Ectodermal cell (in vitro differentiated cells): ENCODE measurements around the gene ZNG1A.
A peak's percentile ranks its signal among the peaks of the same experiment; 100 is the strongest.
"Not testable (repeated sequence)": the region's sequence is repeated elsewhere in the genome, so short reads cannot be mapped to it uniquely, and the experiment has no call there.

Experiments
- H3K27ac ChIP-seq: 2 replicates; pipeline ENCODE4 v1.7.0; 2013; ENCODE audit warnings: mild to moderate bottlenecking, low read depth, low read length; ENCODE audit not compliant: insufficient read depth, poor library complexity, severe bottlenecking
- H3K27me3 ChIP-seq: 2 replicates; pipeline ENCODE4 v1.7.0; 2013; ENCODE audit warnings: mild to moderate bottlenecking, low read length; ENCODE audit not compliant: insufficient read depth, control insufficient read depth, poor library complexity, severe bottlenecking
- H3K36me3 ChIP-seq: one replicate; pipeline ENCODE4 v1.7.0; 2013; ENCODE audit warnings: low read length; ENCODE audit not compliant: control insufficient read depth, insufficient read depth
- H3K4me1 ChIP-seq: one replicate; pipeline ENCODE4 v1.7.0; 2013; ENCODE audit warnings: low read length; ENCODE audit not compliant: control insufficient read depth, insufficient read depth
- H3K4me3 ChIP-seq: 2 replicates; pipeline ENCODE4 v1.7.0; 2013; ENCODE audit warnings: low read depth, low read length, control low read depth; ENCODE audit not compliant: insufficient read depth
- H3K9me3 ChIP-seq: 2 replicates; pipeline ENCODE4 v1.7.0; 2013; ENCODE audit warnings: mild to moderate bottlenecking, low read length, moderate library complexity; ENCODE audit not compliant: control insufficient read depth
- WGBS, 2 experiments: methylation state at CpG; one replicate each; pipeline ENCODE4 v1.1.7; 2013; ENCODE audit warnings: missing lambda C conversion rate in 2 of 2; 5-methylcytosine and 5-hydroxymethylcytosine counted together

Gene ZNG1A

GRCh38 chr9:114267-115117 is 64.4 kb downstream of the ZNG1A start:
- H3K4me3 ChIP-seq, H3K36me3 ChIP-seq, H3K27ac ChIP-seq, H3K9me3 ChIP-seq, H3K4me1 ChIP-seq: not testable (repeated sequence)
- H3K27me3 ChIP-seq: peaks cover 86% of the 10 kb centered on the region
- whole genome bisulfite sequencing, 2 experiments: 2% methylated on average over 71 to 73 of the region's 73 CpGs

GRCh38 chr9:113468-114266 is 65.2 kb downstream of the ZNG1A start:
- Histone ChIP-seq H3K4me3 (peak overlapping the region; percentile 20), H3K27me3 (peaks cover 93% of the 10 kb centered on the region)
- H3K4me1 ChIP-seq, H3K27ac ChIP-seq, H3K9me3 ChIP-seq, H3K36me3 ChIP-seq: not testable (repeated sequence)
- WGBS, 2 experiments: 0 to 1% methylated on average over 111 of the region's 111 CpGs

GRCh38 chr9:112589-113467 is 66.0 kb downstream of the ZNG1A start:
- WGBS, 2 experiments: 5 to 6% methylated on average over 44 to 48 of the region's 55 CpGs
- Histone ChIP-seq H3K4me3 (peak overlapping the region; percentile 20), H3K27me3 (peaks cover 93% of the 10 kb centered on the region)
- not testable (repeated sequence) for H3K9me3 ChIP-seq, H3K27ac ChIP-seq, H3K4me1 ChIP-seq, H3K36me3 ChIP-seq

GRCh38 chr9:110672-111071 is 68.2 kb downstream of the ZNG1A start:
- peaks cover 90% of the 10 kb centered on the region for H3K27me3 ChIP-seq
- H3K27ac ChIP-seq, H3K36me3 ChIP-seq, H3K9me3 ChIP-seq, H3K4me1 ChIP-seq, H3K4me3 ChIP-seq: not testable (repeated sequence)
- 43 to 49% methylated on average over 2 of the region's 4 CpGs for WGBS, 2 experiments

- peaks cover 82% of the 10 kb centered on the region for H3K27me3 ChIP-seq
- 6 to 16% methylated on average over 3 to 4 of the region's 8 CpGs for WGBS, 2 experiments
- not testable (repeated sequence) for H3K27ac ChIP-seq
These were observed 69.3 kb downstream of the ZNG1A start for GRCh38 chr9:109540-109939.

GRCh38 chr9:108742-109495 is 69.9 kb downstream of the ZNG1A start:
- WGBS, 2 experiments: 16 to 27% methylated on average over 13 to 19 of the region's 22 CpGs
- H3K36me3 ChIP-seq, H3K4me3 ChIP-seq, H3K4me1 ChIP-seq, H3K9me3 ChIP-seq, H3K27ac ChIP-seq: not testable (repeated sequence)
- peaks cover 78% of the 10 kb centered on the region for H3K27me3 ChIP-seq

More at GRCh38 chr9:109540-109939, 69.3 kb downstream of the ZNG1A start:
- not testable (repeated sequence) for H3K4me3 ChIP-seq, H3K36me3 ChIP-seq, H3K4me1 ChIP-seq, H3K9me3 ChIP-seq

GRCh38 chr9:105991-106390 is 72.9 kb downstream of the ZNG1A start:
- not testable (repeated sequence) for H3K36me3 ChIP-seq, H3K9me3 ChIP-seq, H3K4me3 ChIP-seq, H3K27ac ChIP-seq, H3K4me1 ChIP-seq
- 87 to 90% methylated on average over 2 to 8 of the region's 8 CpGs for WGBS, 2 experiments
- peaks cover 54% of the 10 kb centered on the region for H3K27me3 ChIP-seq

- H3K9me3 ChIP-seq, H3K27me3 ChIP-seq, H3K4me3 ChIP-seq, H3K4me1 ChIP-seq, H3K36me3 ChIP-seq, H3K27ac ChIP-seq: not testable (repeated sequence)
- 91% methylated on average over 8 to 9 of the region's 9 CpGs for WGBS, 2 experiments
These were observed 78.4 kb downstream of the ZNG1A start for GRCh38 chr9:100430-100829.

- H3K9me3 ChIP-seq, H3K4me3 ChIP-seq, H3K27me3 ChIP-seq, H3K4me1 ChIP-seq, H3K36me3 ChIP-seq, H3K27ac ChIP-seq: not testable (repeated sequence)
- WGBS, 2 experiments: 87 to 89% methylated on average over 6 of the region's 6 CpGs
These were observed 79.0 kb downstream of the ZNG1A start for GRCh38 chr9:99867-100266.
